ENCODE measurements around the gene THBS4.
A peak's percentile ranks its signal among the peaks of the same experiment; 100 is the strongest.

THBS4 gene

DNA sequence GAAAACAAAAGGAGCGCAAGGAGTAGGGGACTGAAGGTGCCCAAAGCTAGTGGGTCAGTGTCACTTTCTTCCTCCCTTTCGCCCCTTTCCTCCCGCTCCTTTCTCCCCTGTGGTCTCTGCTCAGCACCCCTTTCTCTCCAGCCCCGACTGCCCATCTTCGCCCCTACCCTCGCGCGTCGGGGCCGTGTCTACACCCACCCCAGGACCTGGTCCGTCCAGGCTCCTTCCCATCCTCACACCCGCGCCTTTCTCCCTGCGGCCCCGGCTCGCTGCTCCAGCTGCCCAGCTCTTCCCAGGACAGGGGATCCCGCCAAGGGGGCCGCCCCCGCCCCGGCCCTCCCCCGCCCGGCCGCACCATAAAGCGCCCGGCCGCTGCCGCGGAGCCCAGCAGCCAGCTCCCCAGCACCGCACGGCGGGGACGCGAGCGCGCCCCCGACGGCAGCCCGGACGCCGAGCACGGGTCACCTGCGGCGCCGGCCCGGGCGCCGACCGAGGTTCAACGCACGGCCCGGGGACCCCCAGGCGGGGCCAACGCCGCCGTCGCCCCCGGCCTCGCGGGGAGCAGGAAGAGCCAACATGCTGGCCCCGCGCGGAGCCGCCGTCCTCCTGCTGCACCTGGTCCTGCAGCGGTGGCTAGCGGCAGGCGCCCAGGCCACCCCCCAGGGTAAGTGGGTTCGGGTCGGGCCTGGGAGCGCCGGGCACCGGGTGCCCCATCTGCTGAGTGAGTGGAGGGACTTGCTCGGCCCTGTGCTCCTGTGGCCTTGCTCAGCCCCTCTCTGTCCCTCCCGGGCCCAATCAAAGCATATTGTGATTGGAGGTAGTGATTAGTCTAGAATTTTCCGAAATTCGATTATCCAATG, at the start of gene THBS4:
Gene THBS4 (plus strand): TSS at position 387 of the 860 bp plus-strand sequence. CDS start 190 bp downstream, at position 577.
- Histone ChIP-seq H3K9me3 (ENCODE audit: control insufficient read depth, insufficient read depth, low read length) (no peaks in the 10 kb centered on the region), H3K27ac (ENCODE audit: low read length) (no peak within 1 kb of the TSS), H3K4me3 (ENCODE audit: low read length) (peak within 1 kb of the TSS; percentile 84), H3K27me3 (ENCODE audit: control insufficient read depth, insufficient read depth, low read length) (peaks cover 6% of the 10 kb centered on the region; the same call in 1 of the 2 replicates), H3K36me3 (ENCODE audit: control insufficient read depth, insufficient read depth, low read length) (no peaks in the 10 kb centered on the region), H3K4me1 (ENCODE audit: control insufficient read depth, insufficient read depth, low read length) (no peaks in the 10 kb centered on the region)
- no peak for DNase-seq (ENCODE audit: low read depth, low spot score)
- no CpG with 5 or more reads among the region's 76 CpGs for WGBS (ENCODE audit: insufficient coverage, insufficient read length)

GRCh38 chr5:79986260-79986659, 48.9 kb upstream of the THBS4 start:
- no peak for DNase-seq (ENCODE audit: low read depth, low spot score)
- Histone ChIP-seq H3K27me3 (ENCODE audit: control insufficient read depth, insufficient read depth, low read length) (no peaks in the 10 kb centered on the region), H3K9me3 (ENCODE audit: control insufficient read depth, insufficient read depth, low read length) (no peaks in the 10 kb centered on the region), H3K27ac (ENCODE audit: low read length) (no peak overlapping the region), H3K4me3 (ENCODE audit: low read length) (no peak overlapping the region), H3K36me3 (ENCODE audit: control insufficient read depth, insufficient read depth, low read length) (peaks cover 3% of the 10 kb centered on the region; the same call in 1 of the 2 replicates), H3K4me1 (ENCODE audit: control insufficient read depth, insufficient read depth, low read length) (no peaks in the 10 kb centered on the region)

GRCh38 chr5:79990205-79990597, 44.9 kb upstream of the THBS4 start:
- peaks cover 1% of the 10 kb centered on the region; the same call in 1 of the 2 replicates for H3K4me1 ChIP-seq (ENCODE audit: control insufficient read depth, insufficient read depth, low read length)
- no peak for DNase-seq (ENCODE audit: low read depth, low spot score)
- no peak overlapping the region for H3K27ac ChIP-seq (ENCODE audit: low read length)
- no peaks in the 10 kb centered on the region for H3K27me3 ChIP-seq (ENCODE audit: control insufficient read depth, insufficient read depth, low read length)
- H3K36me3 ChIP-seq (ENCODE audit: control insufficient read depth, insufficient read depth, low read length), result peaks cover 3% of the 10 kb centered on the region; the same call in 1 of the 2 replicates
- H3K4me3 ChIP-seq (ENCODE audit: low read length), result peak overlapping the region; percentile 87; the same call in 1 of the 2 replicates
- WGBS (ENCODE audit: insufficient coverage, insufficient read length), result no CpG with 5 or more reads among the region's 6 CpGs
- H3K9me3 ChIP-seq (ENCODE audit: control insufficient read depth, insufficient read depth, low read length), result no peaks in the 10 kb centered on the region

GRCh38 chr5:79990598-79991507, 44.3 kb upstream of the THBS4 start, which contains the start of gene MTX3:
TSS of gene MTX3 (minus strand) at chr5:79991262. CDS start at chr5:79991238, 24 bp downstream.
- Histone ChIP-seq H3K27ac (ENCODE audit: low read length) (no peak within 1 kb of the TSS), H3K36me3 (ENCODE audit: control insufficient read depth, insufficient read depth, low read length) (peaks cover 3% of the 10 kb centered on the region; the same call in 1 of the 2 replicates), H3K27me3 (ENCODE audit: control insufficient read depth, insufficient read depth, low read length) (no peaks in the 10 kb centered on the region), H3K4me1 (ENCODE audit: control insufficient read depth, insufficient read depth, low read length) (peaks cover 1% of the 10 kb centered on the region; the same call in 1 of the 2 replicates), H3K4me3 (ENCODE audit: low read length) (peak within 1 kb of the TSS; percentile 87), H3K9me3 (ENCODE audit: control insufficient read depth, insufficient read depth, low read length) (no peaks in the 10 kb centered on the region)
- WGBS (ENCODE audit: insufficient coverage, insufficient read length), result no CpG with 5 or more reads among the region's 50 CpGs
- DNase-seq (ENCODE audit: low read depth, low spot score), result peak; percentile 81

DNA sequence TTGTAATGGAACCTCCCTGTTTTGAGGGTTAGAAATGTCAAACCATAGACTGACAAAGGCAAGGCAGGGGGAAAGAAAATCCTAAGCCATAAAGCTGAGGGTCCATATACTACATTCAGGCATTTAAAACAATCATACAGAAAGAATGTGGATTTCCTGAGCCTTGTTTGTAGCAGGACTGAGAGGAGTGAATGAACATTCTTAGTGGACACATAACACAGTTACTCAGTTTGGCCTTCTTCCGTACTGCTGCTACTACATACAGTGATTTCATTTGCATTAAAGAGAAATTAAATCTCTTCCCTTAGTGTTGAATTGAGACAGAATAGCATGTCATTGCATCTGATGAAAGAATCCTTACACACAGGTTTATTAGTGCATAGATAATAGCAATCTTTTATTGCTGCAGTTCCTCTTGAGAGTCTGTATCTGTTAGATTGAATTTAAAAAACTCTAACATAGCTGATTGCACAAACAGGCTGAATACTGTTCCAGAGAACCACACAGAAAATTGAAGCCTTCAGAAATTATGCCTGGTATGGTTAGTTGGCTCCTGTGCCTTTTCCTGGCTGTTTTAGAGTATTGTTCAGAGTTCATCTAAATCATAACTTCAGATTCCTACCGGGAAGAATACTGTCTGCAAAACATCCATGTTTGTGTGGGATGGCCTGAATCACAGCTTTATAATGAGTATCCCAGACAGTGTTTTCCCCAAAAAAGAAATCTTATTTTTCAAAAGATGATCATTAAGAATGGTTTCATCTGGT, 42.1 kb upstream of the THBS4 start:
- no CpG with 5 or more reads among the region's 2 CpGs for WGBS (ENCODE audit: insufficient coverage, insufficient read length)
- no peak overlapping the region for H3K4me3 ChIP-seq (ENCODE audit: low read length)

DNA sequence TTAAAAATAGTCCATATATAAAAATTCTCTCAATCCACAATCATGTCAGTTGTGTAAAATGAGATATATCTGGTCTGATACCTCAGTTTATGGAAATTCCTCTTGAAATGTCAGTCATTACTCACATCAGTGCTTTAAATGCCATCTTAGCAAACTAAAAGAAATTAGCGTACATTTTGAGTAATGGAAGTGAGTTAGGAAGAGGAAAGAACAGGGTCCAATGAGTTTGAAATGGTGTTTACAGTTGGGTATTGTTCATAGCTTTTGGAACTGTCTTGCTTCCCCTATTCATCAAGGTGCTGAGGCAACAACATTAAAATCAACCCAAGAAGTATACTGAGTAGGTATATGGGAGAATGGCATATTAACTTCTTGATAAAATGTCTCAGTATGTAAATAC, 35.4 kb upstream of the THBS4 start:
- Histone ChIP-seq H3K36me3 (ENCODE audit: control insufficient read depth, insufficient read depth, low read length) (no peaks in the 10 kb centered on the region), H3K27ac (ENCODE audit: low read length) (no peak overlapping the region), H3K9me3 (ENCODE audit: control insufficient read depth, insufficient read depth, low read length) (no peaks in the 10 kb centered on the region), H3K4me3 (ENCODE audit: low read length) (no peak overlapping the region), H3K27me3 (ENCODE audit: control insufficient read depth, insufficient read depth, low read length) (no peaks in the 10 kb centered on the region), H3K4me1 (ENCODE audit: control insufficient read depth, insufficient read depth, low read length) (no peaks in the 10 kb centered on the region)
- WGBS (ENCODE audit: insufficient coverage, insufficient read length), result no CpG with 5 or more reads among the region's 1 CpG
- no peak for DNase-seq (ENCODE audit: low read depth, low spot score)

More for the DNA sequence above, 42.1 kb upstream of the THBS4 start:
- no peak for DNase-seq (ENCODE audit: low read depth, low spot score)
- peaks cover 1% of the 10 kb centered on the region; the same call in 1 of the 2 replicates for H3K4me1 ChIP-seq (ENCODE audit: control insufficient read depth, insufficient read depth, low read length)
- no peak overlapping the region for H3K27ac ChIP-seq (ENCODE audit: low read length)
- no peaks in the 10 kb centered on the region for H3K27me3 ChIP-seq (ENCODE audit: control insufficient read depth, insufficient read depth, low read length)
- H3K36me3 ChIP-seq (ENCODE audit: control insufficient read depth, insufficient read depth, low read length), result peaks cover 3% of the 10 kb centered on the region; the same call in 1 of the 2 replicates
- no peaks in the 10 kb centered on the region for H3K9me3 ChIP-seq (ENCODE audit: control insufficient read depth, insufficient read depth, low read length)

GRCh38 chr5:80002677-80003076, 32.5 kb upstream of the THBS4 start:
- Histone ChIP-seq H3K4me1 (ENCODE audit: control insufficient read depth, insufficient read depth, low read length) (no peaks in the 10 kb centered on the region), H3K27me3 (ENCODE audit: control insufficient read depth, insufficient read depth, low read length) (no peaks in the 10 kb centered on the region), H3K4me3 (ENCODE audit: low read length) (no peak overlapping the region), H3K27ac (ENCODE audit: low read length) (no peak overlapping the region), H3K36me3 (ENCODE audit: control insufficient read depth, insufficient read depth, low read length) (no peaks in the 10 kb centered on the region), H3K9me3 (ENCODE audit: control insufficient read depth, insufficient read depth, low read length) (no peaks in the 10 kb centered on the region)
- no CpG with 5 or more reads among the region's 1 CpG for WGBS (ENCODE audit: insufficient coverage, insufficient read length)
- DNase-seq (ENCODE audit: low read depth, low spot score), result no peak

DNA sequence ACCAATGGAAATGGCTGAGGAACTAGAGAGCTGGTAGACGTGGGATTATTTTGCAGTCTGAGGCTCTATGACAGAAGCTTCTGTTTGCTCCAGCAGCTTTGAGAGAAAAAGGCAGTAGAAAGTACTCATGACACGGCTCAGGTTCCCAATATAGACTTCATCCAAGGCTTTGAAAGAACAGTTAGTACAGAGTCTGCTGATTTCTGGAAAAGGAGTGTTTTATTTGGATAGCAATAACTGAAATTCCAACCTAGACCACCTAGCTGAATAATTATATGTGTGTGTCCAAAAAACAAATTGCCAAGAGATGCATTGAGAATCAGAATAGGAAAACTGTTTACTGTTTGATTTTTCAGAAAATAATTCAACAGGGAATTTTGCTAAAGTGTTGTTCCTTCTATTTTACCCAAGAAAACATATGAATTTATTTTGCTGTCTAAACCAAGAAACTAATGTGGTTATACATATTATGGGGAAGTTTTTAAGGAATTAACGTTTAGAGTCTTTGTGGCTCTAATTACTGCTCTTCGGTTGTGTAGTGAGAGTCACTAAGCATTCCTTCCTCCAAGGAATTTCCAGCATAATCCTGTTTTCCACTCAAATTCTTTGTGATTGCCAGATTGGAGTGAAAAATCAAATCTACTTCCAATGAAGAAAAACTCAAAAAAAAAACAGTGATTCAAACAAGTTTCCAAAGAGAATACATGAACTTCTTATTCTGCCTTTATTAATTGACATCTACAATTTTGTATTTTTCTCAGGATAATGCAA, 26.0 kb upstream of the THBS4 start:
- Histone ChIP-seq H3K4me3 (ENCODE audit: low read length) (no peak overlapping the region), H3K9me3 (ENCODE audit: control insufficient read depth, insufficient read depth, low read length) (no peaks in the 10 kb centered on the region), H3K36me3 (ENCODE audit: control insufficient read depth, insufficient read depth, low read length) (no peaks in the 10 kb centered on the region), H3K27ac (ENCODE audit: low read length) (no peak overlapping the region), H3K4me1 (ENCODE audit: control insufficient read depth, insufficient read depth, low read length) (no peaks in the 10 kb centered on the region), H3K27me3 (ENCODE audit: control insufficient read depth, insufficient read depth, low read length) (no peaks in the 10 kb centered on the region)
- WGBS (ENCODE audit: insufficient coverage, insufficient read length), result no CpG with 5 or more reads among the region's 4 CpGs
- DNase-seq (ENCODE audit: low read depth, low spot score), result no peak

DNA sequence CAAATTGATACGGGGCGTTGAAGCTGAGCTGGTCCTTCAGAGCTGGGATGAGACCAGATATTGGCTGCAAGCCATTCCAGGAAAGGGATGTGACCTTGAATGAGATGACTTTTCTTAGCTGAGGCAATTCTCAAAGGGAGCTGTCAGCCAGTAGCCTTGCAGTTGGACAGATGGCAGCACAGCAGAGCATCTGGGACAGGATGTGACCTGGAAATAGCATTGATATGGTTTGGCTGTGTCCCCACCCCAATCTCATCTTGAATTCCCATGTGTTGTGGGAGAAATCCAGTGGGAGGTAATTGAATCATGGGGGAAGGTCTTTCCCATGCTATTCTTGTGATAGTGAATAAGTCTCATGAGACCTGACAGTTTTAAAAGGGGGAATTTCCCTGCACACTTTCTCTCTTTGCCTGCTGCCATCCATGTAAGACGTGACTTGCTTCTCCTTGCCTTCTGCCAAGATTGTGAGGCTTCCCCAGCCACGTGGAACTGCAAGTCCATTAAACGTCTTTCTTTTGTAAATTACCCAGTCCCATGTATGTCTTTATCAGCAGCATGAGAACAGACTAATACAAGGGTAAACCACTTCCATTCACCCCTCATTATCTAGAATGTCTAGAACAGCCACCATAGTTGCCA, 24.3 kb upstream of the THBS4 start:
- no CpG with 5 or more reads among the region's 5 CpGs for WGBS (ENCODE audit: insufficient coverage, insufficient read length)
- Histone ChIP-seq H3K4me1 (ENCODE audit: control insufficient read depth, insufficient read depth, low read length) (no peaks in the 10 kb centered on the region), H3K36me3 (ENCODE audit: control insufficient read depth, insufficient read depth, low read length) (no peaks in the 10 kb centered on the region), H3K9me3 (ENCODE audit: control insufficient read depth, insufficient read depth, low read length) (no peaks in the 10 kb centered on the region), H3K4me3 (ENCODE audit: low read length) (no peak overlapping the region), H3K27ac (ENCODE audit: low read length) (no peak overlapping the region), H3K27me3 (ENCODE audit: control insufficient read depth, insufficient read depth, low read length) (no peaks in the 10 kb centered on the region)
- no peak for DNase-seq (ENCODE audit: low read depth, low spot score)

Measured in iPS DF 6.9 (cell line).